Stomach (tissue), 4 donors: Measurements from ENCODE around the gene KCNJ14.

Source experiments
- POLR2A ChIP-seq, 4 donors: fragments of 450-650 bp; IDR thresholded peaks; one replicate each; pipeline ENCODE4 v1.6.1; 2016; ENCODE audit warnings: antibody characterized with exemption in 4 of 4, control low read depth in 2 of 4, mild to moderate bottlenecking in 1 of 4, moderate library complexity in 1 of 4
- TF ChIP-seq, protein P1 (sequence below), 7 experiments: fragments of 450-650 bp in 4 of 7; fragments of 200-600 bp in 3 of 7; sonication (generic) in 3 of 7; IDR thresholded peaks; one replicate each; pipeline ENCODE4 v1.5.1; 2016 to 2019; ENCODE audit warnings: antibody characterized with exemption in 7 of 7, control low read depth in 2 of 7, mild to moderate bottlenecking in 1 of 7

DNA sequence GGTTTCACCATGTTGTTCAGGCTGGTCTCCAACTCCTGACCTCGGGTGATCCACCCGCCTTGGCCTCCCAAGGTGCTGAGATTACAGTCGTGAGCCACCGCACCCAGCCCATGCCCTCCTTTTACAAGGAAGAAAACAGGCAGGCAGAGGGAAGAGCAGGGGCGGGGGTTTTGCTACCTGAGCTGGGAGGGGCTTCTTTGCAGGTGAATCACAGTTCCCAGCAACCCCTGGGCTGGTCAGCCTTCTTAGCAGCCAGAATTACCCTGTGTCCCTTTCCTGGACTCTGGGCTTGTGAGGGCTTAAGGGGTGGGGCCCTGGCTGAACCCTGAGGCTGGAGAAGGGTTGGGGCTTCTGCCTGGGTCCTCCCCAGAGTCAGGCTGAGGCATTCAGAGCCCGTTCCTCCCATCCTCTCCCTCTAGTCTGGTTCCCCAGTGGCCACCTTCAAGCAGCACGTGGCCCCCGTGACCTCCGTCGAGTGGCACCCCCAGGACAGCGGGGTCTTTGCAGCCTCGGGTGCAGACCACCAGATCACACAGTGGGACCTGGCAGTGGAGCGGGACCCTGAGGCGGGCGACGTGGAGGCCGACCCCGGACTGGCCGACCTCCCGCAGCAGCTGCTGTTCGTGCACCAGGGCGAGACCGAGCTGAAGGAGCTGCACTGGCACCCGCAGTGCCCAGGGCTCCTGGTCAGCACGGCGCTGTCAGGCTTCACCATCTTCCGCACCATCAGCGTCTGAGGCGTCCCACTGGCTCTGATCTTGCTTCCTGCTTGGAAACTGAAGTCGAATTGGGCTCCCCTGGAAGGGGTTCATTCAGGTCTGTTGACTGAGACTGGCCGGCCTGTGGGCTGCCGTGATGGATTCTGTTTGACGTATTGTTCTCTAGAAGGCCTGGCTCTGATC, 2.8 kb upstream of the KCNJ14 start:
- TF ChIP-seq, protein P1, sequence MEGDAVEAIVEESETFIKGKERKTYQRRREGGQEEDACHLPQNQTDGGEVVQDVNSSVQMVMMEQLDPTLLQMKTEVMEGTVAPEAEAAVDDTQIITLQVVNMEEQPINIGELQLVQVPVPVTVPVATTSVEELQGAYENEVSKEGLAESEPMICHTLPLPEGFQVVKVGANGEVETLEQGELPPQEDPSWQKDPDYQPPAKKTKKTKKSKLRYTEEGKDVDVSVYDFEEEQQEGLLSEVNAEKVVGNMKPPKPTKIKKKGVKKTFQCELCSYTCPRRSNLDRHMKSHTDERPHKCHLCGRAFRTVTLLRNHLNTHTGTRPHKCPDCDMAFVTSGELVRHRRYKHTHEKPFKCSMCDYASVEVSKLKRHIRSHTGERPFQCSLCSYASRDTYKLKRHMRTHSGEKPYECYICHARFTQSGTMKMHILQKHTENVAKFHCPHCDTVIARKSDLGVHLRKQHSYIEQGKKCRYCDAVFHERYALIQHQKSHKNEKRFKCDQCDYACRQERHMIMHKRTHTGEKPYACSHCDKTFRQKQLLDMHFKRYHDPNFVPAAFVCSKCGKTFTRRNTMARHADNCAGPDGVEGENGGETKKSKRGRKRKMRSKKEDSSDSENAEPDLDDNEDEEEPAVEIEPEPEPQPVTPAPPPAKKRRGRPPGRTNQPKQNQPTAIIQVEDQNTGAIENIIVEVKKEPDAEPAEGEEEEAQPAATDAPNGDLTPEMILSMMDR (IDR thresholded peaks at IDR 0.05), result no peak
- no peak for TF ChIP-seq POLR2A (IDR thresholded peaks at IDR 0.05)
